GM18498 (cell line): ENCODE data around the gene NCKAP5.
"Not testable (repeated sequence)": the region's sequence is repeated elsewhere in the genome, so short reads cannot be mapped to it uniquely, and the experiment has no call there.

Experiments
- ATAC-seq: cut with Tn5 transposase; IDR thresholded peaks from one replicate; pipeline ENCODE4 v1.9.1; 2021; ENCODE audit warnings: mild to moderate bottlenecking, moderate library complexity; ENCODE audit not compliant: unreplicated experiment

The NCKAP5 gene

DNA sequence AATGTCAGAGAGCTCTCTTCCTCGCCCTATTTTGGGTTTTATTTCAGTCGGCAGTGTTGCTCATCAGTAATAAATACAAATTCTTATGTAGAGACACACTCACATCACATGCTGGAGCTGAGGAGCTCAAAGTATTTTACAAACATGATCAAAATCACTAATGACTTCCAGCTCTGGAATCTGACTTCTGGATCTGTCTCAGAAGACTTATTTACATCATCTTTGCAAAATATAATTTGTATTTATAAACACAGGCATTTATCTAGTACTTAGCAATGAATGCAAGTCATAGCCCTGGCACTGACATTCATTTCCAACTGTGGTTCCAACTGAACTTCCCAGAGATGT lies 327.1 kb downstream of the NCKAP5 start:
- no peak for ATAC-seq

- ATAC-seq, result no peak
Measured at GRCh38 chr2:133240491-133241223, 327.6 kb downstream of the NCKAP5 start.

- ATAC-seq, result no peak
Measured at GRCh38 chr2:133235968-133236367, 332.3 kb downstream of the NCKAP5 start.

- ATAC-seq, result no peak
Measured at GRCh38 chr2:133232556-133232955, 335.7 kb downstream of the NCKAP5 start.

GRCh38 chr2:133231264-133231663 lies 337.0 kb downstream of the NCKAP5 start:
- no peak for ATAC-seq

- no peak for ATAC-seq
Measured at GRCh38 chr2:133229974-133230373, 338.3 kb downstream of the NCKAP5 start.

DNA sequence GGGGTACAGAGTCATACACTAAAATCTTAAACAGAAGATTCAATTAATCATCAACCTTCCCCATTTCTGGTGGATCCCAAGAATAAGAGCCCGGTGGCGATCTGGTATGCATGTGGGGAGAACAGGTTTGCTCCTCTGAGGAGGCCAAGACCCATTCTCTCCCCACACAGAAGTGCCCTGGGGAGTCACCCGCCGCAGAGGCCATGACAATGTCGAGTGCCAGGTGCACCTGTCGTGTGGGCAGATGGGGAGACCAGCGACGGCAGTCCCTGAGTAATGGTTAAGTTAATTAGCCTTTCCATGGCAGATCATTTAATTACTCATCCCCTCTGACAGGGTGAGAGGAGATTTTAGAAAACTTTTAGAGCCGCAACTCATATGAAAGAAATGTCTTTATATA lies 345.0 kb downstream of the NCKAP5 start:
- no peak for ATAC-seq

DNA sequence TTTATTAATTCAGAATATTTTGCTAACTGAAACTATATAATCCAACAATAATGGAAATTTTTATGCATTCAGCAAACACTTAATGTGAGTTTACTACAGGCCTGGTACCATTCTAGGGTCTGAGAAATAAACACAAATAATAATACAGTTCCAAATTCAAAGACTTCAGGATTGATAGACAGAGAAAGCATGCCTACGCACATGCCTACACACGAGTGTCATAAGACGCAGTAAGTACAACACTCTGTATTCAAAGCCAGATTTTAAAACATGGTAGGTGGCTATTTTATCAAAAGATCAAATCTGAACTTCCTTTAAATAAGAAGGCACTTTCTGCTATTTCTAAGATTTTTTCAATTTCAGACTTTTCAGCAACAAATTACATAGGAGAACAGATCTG lies 346.9 kb downstream of the NCKAP5 start:
- no peak for ATAC-seq

DNA sequence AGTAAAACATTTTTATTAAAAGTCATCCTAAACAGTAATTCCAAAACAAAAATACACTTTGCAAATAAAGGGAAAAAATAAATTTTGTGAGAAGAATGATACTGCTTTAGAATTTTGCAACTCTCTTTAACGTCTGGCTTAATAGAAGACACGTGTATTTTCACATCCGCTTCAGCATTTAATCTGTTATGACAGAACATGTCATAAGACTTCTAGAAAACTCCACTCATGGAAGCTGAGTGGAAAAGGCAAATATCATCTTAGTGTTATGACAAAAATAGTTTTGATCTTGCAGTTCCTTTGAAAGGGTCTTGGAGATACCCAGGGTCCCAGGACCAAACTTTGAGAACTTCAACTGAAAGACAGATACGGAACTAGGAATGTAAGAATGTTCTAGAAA lies 350.1 kb downstream of the NCKAP5 start:
- no peak for ATAC-seq

- no peak for ATAC-seq
Measured at GRCh38 chr2:133215477-133215876, 352.8 kb downstream of the NCKAP5 start.

DNA sequence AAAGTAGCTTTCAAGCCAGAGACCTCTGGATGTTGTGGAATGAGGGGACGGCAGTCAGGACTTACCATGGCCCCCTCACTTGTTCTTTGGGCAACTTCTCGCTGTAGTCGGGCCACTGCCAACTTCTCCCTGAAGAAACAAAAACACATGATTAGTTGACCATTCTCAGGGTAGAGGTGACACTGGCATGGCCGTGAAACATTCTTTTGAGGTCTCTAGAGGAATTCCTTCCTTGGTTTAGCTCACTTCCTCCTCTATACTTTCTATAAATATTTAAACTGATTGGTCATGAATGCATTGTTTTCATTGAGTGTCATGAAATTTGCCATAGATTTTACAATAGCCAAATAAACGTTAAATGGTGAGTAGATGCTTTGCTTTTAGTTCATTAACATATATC lies 354.6 kb downstream of the NCKAP5 start:
- no peak for ATAC-seq

DNA sequence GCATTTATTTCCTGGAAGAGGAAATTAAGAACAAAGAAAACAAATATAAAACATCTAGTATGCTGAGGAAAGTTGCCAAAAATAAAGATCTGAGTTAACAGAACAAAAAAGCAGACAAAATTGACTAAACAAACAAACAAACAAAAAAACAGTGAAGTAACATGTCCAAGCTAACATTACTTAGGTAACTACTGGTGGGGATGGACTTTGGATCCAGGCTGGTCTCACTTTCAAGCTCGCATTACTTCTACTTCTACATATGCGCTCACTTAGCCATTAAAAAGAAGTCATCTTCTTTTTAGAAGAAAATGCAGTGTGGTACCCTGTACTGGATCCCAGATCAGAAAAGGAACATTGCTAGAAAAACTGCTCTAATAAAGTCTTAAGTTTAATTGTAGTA lies 358.9 kb downstream of the NCKAP5 start:
- no peak for ATAC-seq

- not testable (repeated sequence) for ATAC-seq
Measured at GRCh38 chr2:133206666-133207065, 361.6 kb downstream of the NCKAP5 start.

DNA sequence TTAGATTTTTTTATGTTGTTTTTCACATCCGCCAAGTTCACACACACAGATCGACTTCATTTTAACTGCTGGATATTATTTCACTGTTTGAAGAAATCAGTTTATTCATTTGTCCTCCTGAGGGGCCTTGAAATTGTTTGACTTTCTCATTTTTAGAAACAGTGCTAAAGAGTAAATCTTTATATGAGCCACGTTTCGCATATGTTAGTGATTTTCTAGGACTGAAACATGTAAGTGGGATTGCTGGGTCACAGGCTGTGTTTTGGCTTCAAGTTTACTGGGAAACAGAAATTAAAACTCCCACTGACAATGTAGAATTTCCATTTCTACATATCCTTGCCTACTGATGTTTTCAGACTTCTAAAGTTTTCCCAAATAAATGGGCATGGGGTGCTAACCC lies 363.8 kb downstream of the NCKAP5 start:
- ATAC-seq, result no peak

DNA sequence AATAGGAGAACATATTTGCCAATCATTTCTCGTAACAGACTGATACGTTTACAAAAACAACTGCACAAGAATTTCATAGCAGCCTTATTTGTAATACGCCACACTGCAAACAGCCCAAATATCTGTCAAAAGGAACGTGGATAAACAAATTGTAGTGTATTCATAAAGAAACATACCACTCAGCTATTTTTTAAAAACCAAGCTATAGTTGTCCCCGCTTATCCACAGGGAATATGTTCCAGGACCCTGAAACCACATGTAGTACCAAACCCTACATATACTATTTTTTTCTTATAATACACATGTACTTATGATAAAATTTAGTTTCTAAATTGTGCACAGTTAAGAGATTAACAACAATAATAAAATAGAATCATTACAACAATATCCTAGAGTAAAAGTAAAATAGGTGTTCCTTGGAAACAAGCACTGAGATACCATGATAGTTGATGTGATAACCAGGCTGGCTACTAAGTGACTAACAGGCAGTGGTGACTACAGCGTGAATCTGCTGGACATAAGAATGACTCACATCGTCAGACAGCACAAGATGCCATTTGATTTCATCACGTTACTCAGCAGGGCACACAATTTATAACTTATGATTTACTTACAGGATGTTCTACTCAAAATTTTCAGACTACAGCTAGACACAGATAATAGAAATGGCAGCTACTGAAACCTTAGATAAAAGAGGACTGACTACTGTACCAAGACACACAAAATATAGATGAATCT lies 367.4 kb downstream of the NCKAP5 start:
- ATAC-seq, result no peak

DNA sequence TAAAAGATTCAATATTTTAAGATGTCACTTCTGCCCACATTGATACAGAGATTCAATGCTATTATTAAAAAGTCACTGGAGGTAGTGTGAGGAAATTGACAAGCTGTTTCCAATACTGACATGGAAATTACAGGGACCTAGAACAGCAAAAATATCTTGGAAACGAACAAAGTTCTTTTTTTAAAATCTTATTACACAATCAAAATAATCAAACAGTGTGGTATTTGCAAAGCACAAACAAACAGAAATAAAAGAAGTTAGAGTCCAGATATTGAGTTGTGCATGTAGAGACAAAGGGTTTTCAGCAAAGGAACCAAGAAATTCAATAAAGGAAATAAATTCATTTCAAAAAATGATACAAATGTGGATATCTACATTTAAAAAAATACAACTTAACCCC lies 369.6 kb downstream of the NCKAP5 start:
- ATAC-seq, result no peak

DNA sequence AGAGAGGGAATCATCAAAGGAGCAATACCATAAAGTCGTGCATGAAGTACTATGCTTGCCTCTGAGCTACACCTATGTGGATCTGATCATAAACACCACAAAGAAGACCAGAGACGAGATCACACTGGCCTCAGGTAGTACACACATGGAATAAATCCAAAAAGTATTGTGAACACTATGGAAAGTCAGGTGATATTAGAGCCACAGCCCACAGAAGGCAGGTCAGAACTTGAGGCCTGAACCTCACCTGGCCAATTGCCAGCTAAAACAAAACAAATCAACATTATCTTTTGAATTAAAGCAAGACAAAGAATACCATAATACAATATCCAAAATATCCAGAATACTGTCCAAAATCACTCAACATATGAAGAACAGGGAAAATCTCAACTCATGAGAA lies 371.1 kb downstream of the NCKAP5 start:
- ATAC-seq, result no peak

DNA sequence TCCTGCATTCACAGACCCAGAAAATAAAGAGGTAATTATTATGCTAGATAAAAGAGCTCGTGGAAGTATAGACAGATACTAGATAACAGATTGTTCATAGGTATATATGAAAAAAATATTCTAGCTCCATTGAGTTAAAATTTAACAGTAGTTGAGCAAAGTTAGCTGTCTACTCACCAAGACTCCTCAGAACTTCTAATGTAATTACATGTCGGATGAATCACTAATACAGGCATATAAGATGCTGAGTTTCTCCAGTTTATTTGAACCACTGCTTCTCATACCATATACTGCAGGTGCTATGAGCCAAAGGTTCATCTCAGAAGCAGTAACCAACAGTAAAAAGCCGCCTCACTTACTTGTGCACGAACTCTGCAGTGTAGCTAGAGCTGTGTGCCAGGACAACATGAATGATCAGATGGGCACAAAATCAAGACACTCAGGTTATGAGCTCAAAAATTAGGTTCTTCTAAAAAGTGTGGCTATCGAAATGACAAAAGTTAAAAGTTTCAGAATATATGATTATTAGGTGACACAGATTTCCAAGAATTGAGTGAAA lies 373.4 kb downstream of the NCKAP5 start:
- ATAC-seq, result no peak

DNA sequence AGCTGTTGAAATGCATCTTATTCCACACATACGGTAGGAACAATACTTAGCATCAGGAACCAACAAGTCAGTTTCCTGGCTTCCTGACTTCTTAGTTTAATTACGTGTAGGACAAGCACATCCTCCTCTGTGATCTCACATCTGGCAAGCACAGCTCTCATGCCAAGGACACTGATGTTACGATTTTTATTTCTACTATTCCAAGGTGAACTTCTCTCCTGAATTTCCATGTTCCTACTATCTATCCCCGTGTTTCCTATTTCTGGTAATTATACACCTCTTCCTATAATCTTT lies 374.0 kb downstream of the NCKAP5 start:
- no peak for ATAC-seq

DNA sequence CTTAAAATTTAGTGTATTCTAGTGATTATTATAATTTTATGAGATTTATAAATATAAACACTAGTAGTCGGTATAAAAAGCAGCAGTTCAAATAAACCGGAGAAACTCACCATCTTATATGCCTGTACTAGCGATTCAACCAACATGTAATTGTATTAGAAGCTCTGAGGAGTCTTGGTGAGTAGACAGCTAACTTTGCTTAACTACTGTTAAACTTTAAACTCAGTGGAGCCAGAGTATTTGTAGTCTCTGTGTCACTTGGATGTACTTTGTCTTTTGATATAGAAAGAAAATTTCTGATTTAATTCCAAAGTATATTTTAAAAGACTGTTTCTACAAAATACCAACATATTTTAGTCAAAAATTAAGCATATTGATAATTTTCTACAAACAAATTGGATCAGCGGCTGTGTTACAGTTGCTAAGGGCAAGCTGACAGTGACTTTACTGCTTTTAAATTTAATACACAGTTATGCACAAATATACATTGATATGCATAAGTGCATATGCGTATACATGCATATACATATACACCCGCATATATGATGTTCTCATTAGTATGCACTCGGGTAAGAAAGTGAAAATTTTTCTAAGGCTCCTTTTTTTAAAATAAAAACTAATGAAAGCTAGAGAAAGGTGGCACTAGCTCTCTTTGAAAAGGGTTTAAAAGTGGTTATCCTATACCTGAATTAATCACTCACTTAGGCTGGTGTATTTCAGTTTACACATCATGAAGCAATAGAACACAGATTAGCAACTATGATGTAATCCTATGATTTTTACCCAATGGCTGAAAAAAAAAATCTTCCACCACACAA lies 374.5 kb downstream of the NCKAP5 start:
- no peak for ATAC-seq

DNA sequence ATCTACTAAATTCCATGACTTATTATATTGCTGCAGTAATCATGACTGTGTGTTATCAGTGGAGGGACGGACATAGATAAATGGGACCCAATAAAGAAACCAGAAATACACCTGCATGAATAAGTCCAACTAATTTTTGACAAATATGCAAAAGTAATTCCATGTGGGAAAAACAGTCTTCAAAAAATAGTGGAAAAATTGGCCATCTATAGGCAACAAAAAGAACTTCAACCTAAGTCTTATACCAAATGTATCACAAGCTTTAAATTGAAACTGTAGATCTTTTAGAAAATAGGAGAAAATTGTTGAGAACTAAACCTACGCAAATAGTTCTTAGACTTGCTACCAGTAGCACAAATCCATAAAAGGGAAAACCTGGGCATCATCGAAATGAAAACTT lies 376.2 kb downstream of the NCKAP5 start:
- no peak for ATAC-seq

- no peak for ATAC-seq
Measured at GRCh38 chr2:133177196-133177595, 391.1 kb downstream of the NCKAP5 start.
